ENCODE results near the gene POLN. TPM values are rescaled to one million over a fixed set of nuclear protein-coding genes. Genes with fewer than 3 reads are reported as not detected.

The POLN gene
- total RNA-seq, 1 donor from 2014 or later = 2.2 TPM

- Histone ChIP-seq H3K4me3 (no peak overlapping the region), H3K27me3 (ENCODE audit: low read depth) (no peaks in the 10 kb centered on the region), H3K9me3 (no peaks in the 10 kb centered on the region), H3K27ac (no peak overlapping the region), H3K36me3 (no peaks in the 10 kb centered on the region), H3K4me1 (no peaks in the 10 kb centered on the region)
- intact Hi-C loops (cut with DNase I) = no loop called here
- ATAC-seq (no peak), DNase-seq (no peak)
- no peak for TF ChIP-seq CTCF (IDR thresholded peaks at IDR 0.05)
These were observed 162.0 kb downstream of the POLN start for GRCh38 chr4:2079926-2080325.

- DNase-seq = no peak
- H3K9me3 ChIP-seq = no peaks in the 10 kb centered on the region
- intact Hi-C loops (cut with DNase I) = no loop called here
These were observed 162.9 kb downstream of the POLN start for GRCh38 chr4:2079006-2079405.

GRCh38 chr4:2078584-2078983 is 163.3 kb downstream of the POLN start:
- no peak overlapping the region for H3K27ac ChIP-seq
- ATAC-seq (no peak), DNase-seq (no peak)
- no peaks in the 10 kb centered on the region for H3K36me3 ChIP-seq
- H3K4me3 ChIP-seq = no peak overlapping the region
- no peak for TF ChIP-seq CTCF (IDR thresholded peaks at IDR 0.05)
- no peaks in the 10 kb centered on the region for H3K9me3 ChIP-seq
- intact Hi-C loops (cut with DNase I) = no loop called here
- no peaks in the 10 kb centered on the region for H3K4me1 ChIP-seq
- H3K27me3 ChIP-seq (ENCODE audit: low read depth) = no peaks in the 10 kb centered on the region

More at GRCh38 chr4:2079006-2079405, 162.9 kb downstream of the POLN start:
- Histone ChIP-seq H3K27ac (no peak overlapping the region), H3K4me1 (no peaks in the 10 kb centered on the region), H3K27me3 (ENCODE audit: low read depth) (no peaks in the 10 kb centered on the region), H3K36me3 (no peaks in the 10 kb centered on the region), H3K4me3 (no peak overlapping the region)
- TF ChIP-seq CTCF (IDR thresholded peaks at IDR 0.05) = no peak
- no peak for ATAC-seq

DNA sequence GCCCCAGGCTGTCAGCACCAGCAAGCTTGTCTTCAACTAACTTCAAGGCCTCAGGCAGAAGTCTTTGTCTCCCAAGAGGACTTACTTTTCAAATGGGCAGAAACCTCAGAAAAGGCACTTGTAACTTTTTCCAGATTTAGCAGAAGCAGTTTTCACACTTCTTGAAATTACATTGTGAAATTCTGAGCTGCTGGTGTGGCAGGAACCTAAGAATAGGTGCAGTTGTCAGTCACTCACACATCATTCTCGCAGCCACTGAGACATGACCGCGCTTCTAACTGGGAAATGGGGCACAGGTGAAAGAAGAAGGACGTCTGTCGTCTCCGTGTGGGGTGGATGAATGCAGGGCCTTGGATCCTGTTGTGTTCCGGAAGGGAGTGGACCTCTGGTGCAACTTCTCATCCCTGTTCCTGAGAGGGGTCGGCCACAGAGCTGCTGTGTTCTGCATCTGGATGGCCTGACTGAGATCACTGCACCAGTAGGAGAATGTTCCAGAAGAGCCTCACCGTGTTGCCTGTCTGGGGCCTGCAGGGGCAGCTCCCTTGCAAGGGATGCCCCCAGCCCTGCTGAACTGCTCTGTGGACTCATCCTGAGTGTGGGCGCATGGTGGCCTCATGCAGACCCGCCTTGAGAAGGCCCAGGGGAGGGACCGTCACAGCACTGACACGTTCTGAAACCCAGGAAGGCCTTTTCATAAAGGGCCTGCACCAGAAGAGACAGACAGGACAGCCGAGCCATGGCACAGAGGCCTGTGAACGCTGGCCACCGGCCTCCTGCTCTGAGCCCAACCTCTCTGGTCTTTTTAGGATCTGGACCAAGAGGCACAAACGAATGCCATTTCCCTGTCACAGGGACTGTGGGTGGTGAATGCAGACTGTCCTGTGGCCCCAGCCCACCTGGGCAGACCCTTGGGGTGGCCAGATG is 164.1 kb downstream of the POLN start:
- no peaks in the 10 kb centered on the region for H3K9me3 ChIP-seq
- DNase-seq = no peak
- H3K4me3 ChIP-seq = no peak overlapping the region
- H3K4me1 ChIP-seq = no peaks in the 10 kb centered on the region
- no peaks in the 10 kb centered on the region for H3K36me3 ChIP-seq
- H3K27ac ChIP-seq = no peak overlapping the region
- no peaks in the 10 kb centered on the region for H3K27me3 ChIP-seq (ENCODE audit: low read depth)
- TF ChIP-seq CTCF (IDR thresholded peaks at IDR 0.05) = no peak
- intact Hi-C loops (cut with DNase I) = no loop called here
- ATAC-seq = no peak

GRCh38 chr4:2076908-2077536 is 164.9 kb downstream of the POLN start:
- ATAC-seq = no peak
- no peak for TF ChIP-seq CTCF (IDR thresholded peaks at IDR 0.05)
- intact Hi-C loops (cut with DNase I) = no loop called here

More at GRCh38 chr4:2076908-2077536, 164.9 kb downstream of the POLN start:
- no peaks in the 10 kb centered on the region for H3K27me3 ChIP-seq (ENCODE audit: low read depth)
- DNase-seq = no peak
- H3K4me1 ChIP-seq = no peaks in the 10 kb centered on the region
- H3K4me3 ChIP-seq = no peak overlapping the region
- no peak overlapping the region for H3K27ac ChIP-seq
- H3K36me3 ChIP-seq = no peaks in the 10 kb centered on the region
- H3K9me3 ChIP-seq = no peaks in the 10 kb centered on the region
